ENCODE measurements around the gene TMEM59L. TPM values are rescaled to one million over a fixed set of nuclear protein-coding genes. Genes with fewer than 3 reads are reported as not detected.

Gene TMEM59L
- total RNA-seq, 3 donors from 2014 or later, result 0.93 to 10.5 (median 1.4) TPM

- Histone ChIP-seq H3K36me3 (ENCODE audit: low read depth) (no peaks in the 10 kb centered on the region), H3K9me3 (no peaks in the 10 kb centered on the region), H3K4me1 (ENCODE audit: low read depth) (peaks cover 7% of the 10 kb centered on the region), H3K4me3 (no peak overlapping the region)
- DNase-seq (no peak), ATAC-seq (no peak)
- intact Hi-C loops (cut with DNase I, micrococcal nuclease), result no loop called here
- TF ChIP-seq CTCF (IDR thresholded peaks at IDR 0.05), result no peak
Observed at GRCh38 chr19:18651733-18652132, 39.1 kb downstream of the TMEM59L start.

GRCh38 chr19:18653853-18654252 lies 41.2 kb downstream of the TMEM59L start:
- intact Hi-C loops (cut with DNase I, micrococcal nuclease), result no loop called here
- TF ChIP-seq CTCF (IDR thresholded peaks at IDR 0.05), result no peak
- no peak overlapping the region for H3K4me3 ChIP-seq

GRCh38 chr19:18654469-18654868 lies 41.8 kb downstream of the TMEM59L start:
- no peaks in the 10 kb centered on the region for H3K9me3 ChIP-seq
- no peak for DNase-seq
- intact Hi-C loops (cut with DNase I, micrococcal nuclease), result no loop called here
- no peak for TF ChIP-seq CTCF (IDR thresholded peaks at IDR 0.05)
- H3K36me3 ChIP-seq (ENCODE audit: low read depth), result no peaks in the 10 kb centered on the region
- no peaks in the 10 kb centered on the region for H3K4me1 ChIP-seq (ENCODE audit: low read depth)
- H3K4me3 ChIP-seq, result no peak overlapping the region
- no peak for ATAC-seq

More at GRCh38 chr19:18653853-18654252, 41.2 kb downstream of the TMEM59L start:
- H3K36me3 ChIP-seq (ENCODE audit: low read depth), result no peaks in the 10 kb centered on the region
- DNase-seq (no peak), ATAC-seq (no peak)
- no peaks in the 10 kb centered on the region for H3K4me1 ChIP-seq (ENCODE audit: low read depth)
- no peaks in the 10 kb centered on the region for H3K9me3 ChIP-seq

GRCh38 chr19:18655173-18655844 lies 42.6 kb downstream of the TMEM59L start:
- Histone ChIP-seq H3K4me1 (ENCODE audit: low read depth) (no peaks in the 10 kb centered on the region), H3K4me3 (no peak overlapping the region), H3K36me3 (ENCODE audit: low read depth) (no peaks in the 10 kb centered on the region), H3K9me3 (no peaks in the 10 kb centered on the region)
- ATAC-seq (no peak), DNase-seq (no peak)
- no peak for TF ChIP-seq CTCF (IDR thresholded peaks at IDR 0.05)
- intact Hi-C loops (cut with DNase I, micrococcal nuclease), result no loop called here

GRCh38 chr19:18656337-18657086 lies 43.8 kb downstream of the TMEM59L start:
- intact Hi-C loops (cut with DNase I, micrococcal nuclease), result no loop called here
- ATAC-seq (no peak), DNase-seq (no peak)

More at GRCh38 chr19:18656337-18657086, 43.8 kb downstream of the TMEM59L start:
- H3K9me3 ChIP-seq, result no peaks in the 10 kb centered on the region
- H3K4me3 ChIP-seq, result no peak overlapping the region
- H3K4me1 ChIP-seq (ENCODE audit: low read depth), result no peaks in the 10 kb centered on the region
- H3K36me3 ChIP-seq (ENCODE audit: low read depth), result no peaks in the 10 kb centered on the region
- no peak for TF ChIP-seq CTCF (IDR thresholded peaks at IDR 0.05)
